ENCODE data around the gene OXT. TPM values are rescaled to one million over a fixed set of nuclear protein-coding genes. Genes with fewer than 3 reads are reported as not detected.

OXT gene
- total RNA-seq, 1 experiment from 2014 or later: not detected

- Histone ChIP-seq H4K8ac (replicated peaks; ENCODE audit: insufficient read length, low read depth, low read length) (no peak overlapping the region), H3K4ac (ENCODE audit: low read depth, low read length) (no peak overlapping the region), H4K91ac (ENCODE audit: insufficient read length, low read depth, low read length) (no peak overlapping the region), H3K23me2 (ENCODE audit: insufficient read length, low read depth, low read length, poor library complexity, severe bottlenecking) (no peaks in the 10 kb centered on the region), H2BK15ac (ENCODE audit: low read depth, low read length) (no peak overlapping the region), H2BK120ac (ENCODE audit: low read depth, low read length, poor library complexity, severe bottlenecking) (no peak overlapping the region), H3K79me1 (ENCODE audit: insufficient read depth, low read depth, low read length, poor library complexity, severe bottlenecking) (no peaks in the 10 kb centered on the region), H3K27me3 (ENCODE audit: insufficient read depth, low read length) (no peaks in the 10 kb centered on the region), H3K18ac (ENCODE audit: insufficient read length, low read depth, low read length) (no peak overlapping the region), H3K14ac (ENCODE audit: insufficient read depth, low read length) (no peak overlapping the region), H3K9me3 (ENCODE audit: control insufficient read depth, low read depth, low read length) (no peaks in the 10 kb centered on the region), H3K56ac (ENCODE audit: insufficient read length, low read depth, low read length) (no peak overlapping the region), H2AK5ac (ENCODE audit: insufficient read length, low read length) (no peak overlapping the region), H2AFZ (ENCODE audit: low read length) (no peak overlapping the region), H2BK12ac (ENCODE audit: insufficient read length, low read depth, low read length) (no peak overlapping the region), H3T11ph (ENCODE audit: low read length) (no peak overlapping the region), H2BK20ac (ENCODE audit: low read depth, low read length, poor library complexity, severe bottlenecking) (no peak overlapping the region), H3K4me2 (ENCODE audit: insufficient read depth, insufficient read length, low read length) (no peak overlapping the region), H3K27ac (ENCODE audit: insufficient read length, low read depth, low read length) (no peak overlapping the region), H3K23ac (ENCODE audit: insufficient read length, low read depth, low read length) (no peak overlapping the region), H3K9ac (ENCODE audit: extremely low read depth, insufficient read length, low read length) (no peak overlapping the region), H2BK5ac (ENCODE audit: insufficient read length, low read length) (no peak overlapping the region), H3K79me2 (ENCODE audit: insufficient read depth, low read length) (no peaks in the 10 kb centered on the region), H4K5ac (ENCODE audit: insufficient read length, low read depth, low read length) (no peak overlapping the region), H4K20me1 (ENCODE audit: control insufficient read depth, insufficient read depth, insufficient read length) (no peaks in the 10 kb centered on the region), H3K4me1 (ENCODE audit: insufficient read depth, low read length) (no peaks in the 10 kb centered on the region)
- peaks cover 0 to 4% (median 3%) of the 10 kb centered on the region in 3 experiments; a peak in 4 of 7 replicates for H3K36me3 Mint-ChIP-seq (ENCODE audit: insufficient read depth in 1 of 3, low read depth in 3 of 3)
- no peaks in the 10 kb centered on the region for H3K9me3 Mint-ChIP-seq
- TF ChIP-seq CTCF (conservative IDR thresholded peaks at IDR 0.05): peak; percentile 81
- H3K27me3 Mint-ChIP-seq (ENCODE audit: low read depth): no peaks in the 10 kb centered on the region
- H3K4me3 Mint-ChIP-seq: no peak overlapping the region; a peak in 1 of 5 replicates
- H3K4me1 Mint-ChIP-seq: peaks cover 3% of the 10 kb centered on the region in 2 experiments
- no peak overlapping the region for H3K27ac Mint-ChIP-seq
- peak; percentile 73 for DNase-seq
- no CpG with 5 or more reads among the region's 30 CpGs for WGBS (ENCODE audit: extremely low coverage, insufficient read length, low lambda C conversion rate)
Observed at GRCh38 chr20:3115190-3116107, 44.0 kb downstream of the OXT start.
